ENCODE measurements around the gene SETD3. TPM values are rescaled to one million over a fixed set of nuclear protein-coding genes. Genes with fewer than 3 reads are reported as not detected.

Gene SETD3
- total RNA-seq, 1 donor from 2014 or later: 25.1 TPM

- DNase-seq (ENCODE audit: low spot score): no peak
- ATAC-seq: no peak
These were observed 54.4 kb downstream of the SETD3 start for GRCh38 chr14:99426265-99426664.

DNA sequence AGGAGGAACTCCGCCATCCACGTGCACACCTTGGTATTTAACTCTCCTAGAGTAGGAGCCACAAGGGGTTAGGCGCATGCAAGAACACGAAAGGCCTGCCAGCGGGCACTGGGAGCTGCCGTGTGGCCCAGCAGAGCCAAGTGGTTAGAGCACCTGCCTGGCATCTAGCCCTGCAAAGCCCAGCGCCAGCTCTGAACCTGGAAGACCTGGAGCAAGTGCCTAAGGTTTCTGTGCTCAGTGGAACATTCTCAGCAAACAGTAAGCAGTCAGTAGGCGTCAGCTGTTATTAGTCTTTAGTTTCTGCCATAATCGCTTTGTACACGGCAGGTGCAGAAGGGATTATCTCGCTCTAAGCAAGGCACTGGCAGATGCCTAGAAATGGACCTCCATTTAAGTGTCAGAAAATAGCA is 55.4 kb downstream of the SETD3 start:
- ATAC-seq: no peak
- no peak for DNase-seq (ENCODE audit: low spot score)

- DNase-seq (ENCODE audit: low spot score): no peak
- ATAC-seq: no peak
These were observed 56.3 kb downstream of the SETD3 start for GRCh38 chr14:99424306-99424877.

DNA sequence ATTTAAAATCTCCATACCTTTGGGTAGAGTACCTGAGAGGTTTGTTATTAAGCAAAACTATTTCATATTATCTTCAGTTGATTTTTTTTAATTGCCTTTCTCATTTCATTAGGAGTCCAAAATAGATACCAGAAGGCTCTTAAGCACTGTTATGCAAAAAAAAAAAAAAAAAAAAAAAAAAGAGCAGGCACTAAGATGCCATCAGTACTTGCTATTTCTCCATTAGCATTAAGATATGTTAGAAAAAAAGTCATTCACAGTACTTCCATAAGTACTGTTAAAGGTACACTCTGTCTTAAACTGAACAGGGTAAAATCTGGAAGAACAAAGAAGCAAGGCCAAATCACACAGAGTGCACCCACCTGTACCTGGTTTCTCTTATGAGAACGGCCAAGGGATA is 57.2 kb downstream of the SETD3 start:
- DNase-seq (ENCODE audit: low spot score) (no peak), ATAC-seq (no peak)

GRCh38 chr14:99422228-99423010 is 58.2 kb downstream of the SETD3 start:
- ATAC-seq (peak; percentile 57), DNase-seq (ENCODE audit: low spot score) (no peak)

- no peak for ATAC-seq
- DNase-seq (ENCODE audit: low spot score): no peak
These were observed 59.9 kb downstream of the SETD3 start for GRCh38 chr14:99420711-99421110.

DNA sequence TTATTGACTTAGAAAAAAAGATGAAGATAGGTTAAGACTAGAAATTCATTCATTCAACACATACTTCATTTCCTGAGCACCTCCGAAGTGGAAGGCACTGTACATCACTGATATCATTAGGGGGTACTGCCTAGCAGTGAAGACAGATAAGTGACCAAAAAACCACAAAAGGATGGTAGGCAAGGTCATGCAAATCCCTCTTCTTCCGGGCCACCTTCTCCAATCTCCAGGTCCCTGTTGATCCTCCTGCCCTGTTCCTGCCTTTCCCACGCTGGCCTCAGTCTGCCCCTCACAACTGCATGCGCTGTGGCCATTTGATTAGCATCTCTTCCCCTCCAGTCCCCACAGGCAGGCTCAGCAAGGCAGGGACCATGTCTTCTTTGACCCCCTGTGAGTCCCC is 60.8 kb downstream of the SETD3 start:
- no peak for DNase-seq (ENCODE audit: low spot score)

GRCh38 chr14:99418242-99418641 is 62.4 kb downstream of the SETD3 start:
- no peak for ATAC-seq
- no peak for DNase-seq (ENCODE audit: low spot score)

More for the DNA sequence above, 60.8 kb downstream of the SETD3 start:
- ATAC-seq: no peak

- ATAC-seq: no peak
- DNase-seq (ENCODE audit: low spot score): no peak
These were observed 63.8 kb downstream of the SETD3 start for GRCh38 chr14:99416909-99417308.

- no peak for DNase-seq (ENCODE audit: low spot score)
- ATAC-seq: peak; percentile 98
These were observed 65.0 kb downstream of the SETD3 start for GRCh38 chr14:99415496-99416281.

DNA sequence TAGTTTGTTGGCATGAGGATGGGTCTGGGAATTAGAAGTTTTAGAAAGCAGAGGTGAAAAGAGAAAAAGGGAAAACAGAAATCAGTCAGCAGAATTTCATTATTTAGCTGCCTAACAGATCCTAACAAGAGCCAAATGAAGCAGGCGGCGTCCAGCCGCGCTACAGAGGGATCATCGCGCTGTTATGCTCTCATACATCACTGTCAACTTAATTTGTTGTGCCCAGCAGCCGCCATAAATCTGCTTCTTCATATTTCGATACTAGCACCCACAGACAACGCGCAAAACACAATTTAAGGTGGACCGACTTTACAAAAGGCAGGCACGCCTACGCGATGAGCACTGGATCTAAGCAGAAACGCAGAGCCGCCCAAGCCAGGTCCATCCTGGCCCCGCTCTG is 66.7 kb downstream of the SETD3 start:
- ATAC-seq (no peak), DNase-seq (ENCODE audit: low spot score) (no peak)

DNA sequence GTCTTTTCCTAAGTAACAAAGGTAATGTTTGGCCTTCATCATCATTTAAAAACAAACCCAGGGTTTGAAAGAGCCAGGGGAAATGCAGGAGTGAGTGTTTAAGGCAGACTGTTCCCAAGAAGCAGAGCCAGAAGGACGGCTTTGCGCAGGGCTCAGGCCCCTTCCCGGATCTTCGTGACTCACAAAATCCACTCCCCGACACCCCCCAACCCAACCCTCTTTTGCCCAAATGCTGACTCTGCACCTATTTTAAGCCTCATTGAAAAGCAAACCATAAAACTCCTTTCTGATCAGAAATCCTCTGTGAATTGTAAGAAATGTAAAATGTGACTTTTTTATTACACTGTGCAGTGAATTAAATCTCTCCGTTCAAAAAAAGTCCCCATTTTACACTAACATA is 67.5 kb downstream of the SETD3 start:
- no peak for DNase-seq (ENCODE audit: low spot score)
- no peak for ATAC-seq

GRCh38 chr14:99412117-99413061 is 68.3 kb downstream of the SETD3 start:
- ATAC-seq (no peak), DNase-seq (ENCODE audit: low spot score) (no peak)

DNA sequence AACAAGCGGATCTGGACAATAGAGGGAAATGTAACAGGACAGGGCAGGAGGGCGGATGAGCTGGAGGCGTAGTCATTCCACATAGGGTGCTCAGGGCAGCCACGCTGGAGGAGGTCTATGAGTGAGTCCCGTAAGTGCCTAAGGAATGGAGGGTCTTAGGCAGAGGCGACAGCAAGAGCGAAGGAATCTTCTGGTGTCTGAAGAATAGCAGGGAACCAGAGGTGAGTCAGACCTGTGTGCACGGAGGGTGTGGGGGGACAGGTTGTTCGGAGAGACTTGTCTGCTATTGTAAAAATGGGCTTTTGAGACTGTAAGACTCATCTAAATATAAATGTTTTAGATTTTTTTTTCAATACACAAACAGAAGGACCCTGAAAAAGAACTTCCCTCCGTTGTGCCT is 70.6 kb downstream of the SETD3 start:
- no peak for DNase-seq (ENCODE audit: low spot score)
- ATAC-seq: no peak

GRCh38 chr14:99408971-99409289 is 71.7 kb downstream of the SETD3 start:
- DNase-seq (ENCODE audit: low spot score): no peak
- ATAC-seq: no peak

GRCh38 chr14:99408286-99408970 is 72.2 kb downstream of the SETD3 start:
- DNase-seq (ENCODE audit: low spot score) (no peak), ATAC-seq (no peak)

- no peak for ATAC-seq
- no peak for DNase-seq (ENCODE audit: low spot score)
These were observed 73.2 kb downstream of the SETD3 start for GRCh38 chr14:99407416-99407815.

- no peak for ATAC-seq
- DNase-seq (ENCODE audit: low spot score): no peak
These were observed 77.7 kb downstream of the SETD3 start for GRCh38 chr14:99402950-99403349.

DNA sequence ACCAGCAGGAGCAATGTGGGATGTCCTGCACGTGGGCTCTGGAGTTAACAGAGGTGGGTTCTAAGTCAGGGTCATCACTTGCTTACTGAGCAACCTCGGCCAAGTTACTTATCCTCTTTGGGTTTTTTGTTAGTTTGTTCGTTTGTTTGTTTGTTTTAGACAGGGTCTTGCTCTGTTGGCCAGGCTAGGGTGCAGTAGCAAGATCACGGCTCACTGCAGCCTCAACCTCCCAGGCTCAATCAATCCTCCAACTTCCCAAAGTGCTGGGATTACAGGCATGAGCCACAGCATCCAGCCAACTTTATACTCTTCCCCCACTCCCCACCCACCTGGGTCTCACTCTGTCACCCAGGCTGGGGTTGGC is 78.4 kb downstream of the SETD3 start:
- DNase-seq (ENCODE audit: low spot score) (no peak), ATAC-seq (no peak)

GRCh38 chr14:99401621-99402284 is 78.9 kb downstream of the SETD3 start:
- ATAC-seq (peak; percentile 97), DNase-seq (ENCODE audit: low spot score) (no peak)

Measured in left lobe of liver (tissue), 2 donors.